Measurements from ENCODE around the gene TLE4. TPM values are rescaled to one million over a fixed set of nuclear protein-coding genes. Genes with fewer than 3 reads are reported as not detected.

Gene TLE4
- polyA plus RNA-seq, 1 experiment, result 154 TPM

DNA sequence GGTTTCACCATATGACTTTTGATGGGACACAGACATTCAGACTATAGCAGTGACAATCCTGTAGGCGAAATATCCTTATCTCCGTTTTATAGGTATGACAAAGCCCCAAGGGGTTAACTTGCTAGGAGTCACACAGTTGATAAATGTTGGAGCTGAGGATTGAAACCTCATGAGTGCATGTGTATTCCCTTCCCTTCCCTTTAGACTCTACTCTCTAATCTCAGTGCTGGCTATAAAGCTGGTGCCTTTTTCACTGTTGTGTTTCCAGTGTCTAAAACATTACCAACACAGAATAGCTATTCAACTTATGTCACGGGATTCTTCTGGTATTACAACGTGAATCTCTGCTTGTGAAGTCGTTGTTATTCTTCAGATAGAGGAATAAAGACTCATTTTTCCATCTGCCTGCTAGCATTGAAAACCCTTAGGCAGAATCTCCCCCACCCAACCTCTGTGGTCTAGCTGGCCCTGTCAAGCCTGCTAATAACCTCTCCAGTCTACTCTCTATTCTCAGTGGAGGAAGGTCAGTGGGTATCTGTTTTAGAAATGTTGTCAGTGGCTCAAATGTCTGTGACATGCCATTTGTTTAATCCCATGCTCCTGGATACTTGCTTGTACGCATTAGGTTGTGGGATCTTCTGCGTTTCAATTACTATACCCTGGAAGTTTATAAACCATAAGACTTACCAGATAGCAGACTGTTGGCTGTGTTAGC, 121.2 kb downstream of the TLE4 start:
- no peaks in the 10 kb centered on the region for H3K27me3 ChIP-seq (ENCODE audit: control insufficient read depth, insufficient read depth, low read length)
- no peak overlapping the region for H3K4me3 ChIP-seq (ENCODE audit: low read depth, low read length)
- CTCF ChIA-PET, result no interaction called here
- no peak for TF ChIP-seq CTCF (IDR thresholded peaks at IDR 0.05; ENCODE audit: insufficient read depth, low read depth, low read length)
- POLR2A ChIA-PET, result interaction anchor here (0.6 to 0.7 kb wide), 2 partner anchors 30 to 207 kb away, joined by 3 read pairs; no protein-coding TSS in a partner anchor
- DNase-seq (ENCODE audit: low read depth), result no peak
- H3K36me3 ChIP-seq (ENCODE audit: control insufficient read depth, insufficient read depth, low read length), result no peaks in the 10 kb centered on the region

GRCh38 chr9:79693750-79694149, 122.0 kb downstream of the TLE4 start:
- POLR2A ChIA-PET, result interaction anchor here (0.6 kb wide), 1 partner anchor 206 kb away, joined by 3 read pairs; no protein-coding TSS in a partner anchor
- no peak overlapping the region for H3K4me3 ChIP-seq (ENCODE audit: low read depth, low read length)
- no peaks in the 10 kb centered on the region for H3K27me3 ChIP-seq (ENCODE audit: control insufficient read depth, insufficient read depth, low read length)
- TF ChIP-seq CTCF (IDR thresholded peaks at IDR 0.05; ENCODE audit: insufficient read depth, low read depth, low read length), result no peak
- CTCF ChIA-PET, result interaction anchor here (1.1 to 1.2 kb wide), 2 partner anchors 10 to 21 kb away, joined by 3 read pairs; no protein-coding TSS in a partner anchor
- no peaks in the 10 kb centered on the region for H3K36me3 ChIP-seq (ENCODE audit: control insufficient read depth, insufficient read depth, low read length)
- DNase-seq (ENCODE audit: low read depth), result no peak

- ChIA-PET POLR2A (interaction anchor here (0.7 kb wide), 1 partner anchor 53 kb away, joined by 3 read pairs; no protein-coding TSS in a partner anchor), CTCF (interaction anchor here (1.1 to 1.3 kb wide), 3 partner anchors 9 to 1255 kb away, joined by 3 read pairs; no protein-coding TSS in a partner anchor)
- Histone ChIP-seq H3K27me3 (ENCODE audit: control insufficient read depth, insufficient read depth, low read length) (no peaks in the 10 kb centered on the region), H3K36me3 (ENCODE audit: control insufficient read depth, insufficient read depth, low read length) (no peaks in the 10 kb centered on the region), H3K4me3 (ENCODE audit: low read depth, low read length) (no peak overlapping the region)
- no peak for DNase-seq (ENCODE audit: low read depth)
- TF ChIP-seq CTCF (IDR thresholded peaks at IDR 0.05; ENCODE audit: insufficient read depth, low read depth, low read length), result no peak
These were observed 122.4 kb downstream of the TLE4 start for GRCh38 chr9:79694208-79694607.

DNA sequence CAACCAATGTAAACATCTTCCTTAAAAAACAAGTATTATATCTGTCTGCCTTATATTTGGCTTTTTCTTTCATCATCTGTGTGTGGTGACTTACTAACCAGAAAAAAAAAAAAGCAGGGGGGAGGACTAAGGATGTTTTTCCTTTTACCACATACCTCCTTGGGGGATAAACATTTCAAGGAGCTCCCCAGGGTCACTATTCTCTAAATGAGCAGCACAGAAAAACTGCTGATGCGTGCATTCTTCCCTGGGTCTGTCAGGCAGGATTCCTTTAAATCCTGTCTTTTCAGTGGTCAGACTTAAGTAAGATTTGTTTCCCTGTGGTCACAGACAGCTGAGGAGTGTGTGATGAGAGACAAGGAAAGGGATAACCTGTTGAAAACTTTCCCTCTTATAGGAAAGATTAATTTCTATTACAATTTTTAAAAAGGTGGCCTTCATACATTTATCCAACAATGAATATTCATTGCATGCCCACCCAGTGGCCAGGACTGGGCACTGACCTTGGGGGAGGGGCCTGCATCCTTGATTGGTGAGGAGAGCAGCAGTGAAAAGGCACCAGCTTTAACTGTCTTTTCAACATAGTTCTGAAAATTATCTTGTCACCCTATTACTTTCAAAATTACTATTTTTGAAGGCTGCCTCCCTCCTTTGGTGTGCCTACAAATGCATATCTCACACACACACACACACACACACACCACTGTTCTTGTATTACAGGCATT, 123.1 kb downstream of the TLE4 start:
- CTCF ChIA-PET, result interaction anchor here (0.6 to 1.3 kb wide), 4 partner anchors 9 to 1255 kb away, joined by 3 read pairs; no protein-coding TSS in a partner anchor
- POLR2A ChIA-PET, result interaction anchor here (0.6 to 0.7 kb wide), 4 partner anchors 13 to 672 kb away, joined by 3 to 4 read pairs (median 3); no protein-coding TSS in a partner anchor
- Histone ChIP-seq H3K27me3 (ENCODE audit: control insufficient read depth, insufficient read depth, low read length) (no peaks in the 10 kb centered on the region), H3K4me3 (ENCODE audit: low read depth, low read length) (no peak overlapping the region), H3K36me3 (ENCODE audit: control insufficient read depth, insufficient read depth, low read length) (no peaks in the 10 kb centered on the region)
- no peak for TF ChIP-seq CTCF (IDR thresholded peaks at IDR 0.05; ENCODE audit: insufficient read depth, low read depth, low read length)
- DNase-seq (ENCODE audit: low read depth), result peak; percentile 82
